Ectodermal cell (in vitro differentiated cells): ENCODE data around the gene TUNAR.
A peak's percentile ranks its signal among the peaks of the same experiment; 100 is the strongest.

Source experiments
- H3K27ac ChIP-seq: 2 replicates; pipeline ENCODE4 v1.7.0; 2013; ENCODE audit warnings: mild to moderate bottlenecking, low read depth, low read length; ENCODE audit not compliant: insufficient read depth, poor library complexity, severe bottlenecking
- H3K27me3 ChIP-seq: 2 replicates; pipeline ENCODE4 v1.7.0; 2013; ENCODE audit warnings: mild to moderate bottlenecking, low read length; ENCODE audit not compliant: insufficient read depth, control insufficient read depth, poor library complexity, severe bottlenecking
- H3K36me3 ChIP-seq: one replicate; pipeline ENCODE4 v1.7.0; 2013; ENCODE audit warnings: low read length; ENCODE audit not compliant: control insufficient read depth, insufficient read depth
- H3K4me1 ChIP-seq: one replicate; pipeline ENCODE4 v1.7.0; 2013; ENCODE audit warnings: low read length; ENCODE audit not compliant: control insufficient read depth, insufficient read depth
- H3K4me3 ChIP-seq: 2 replicates; pipeline ENCODE4 v1.7.0; 2013; ENCODE audit warnings: low read depth, low read length, control low read depth; ENCODE audit not compliant: insufficient read depth
- H3K9me3 ChIP-seq: 2 replicates; pipeline ENCODE4 v1.7.0; 2013; ENCODE audit warnings: mild to moderate bottlenecking, low read length, moderate library complexity; ENCODE audit not compliant: control insufficient read depth
- WGBS, 2 experiments: methylation state at CpG; one replicate each; pipeline ENCODE4 v1.1.7; 2013; ENCODE audit warnings: missing lambda C conversion rate in 2 of 2; 5-methylcytosine and 5-hydroxymethylcytosine counted together

The TUNAR gene

GRCh38 chr14:95906591-95906990 lies 30.0 kb downstream of the TUNAR start:
- Histone ChIP-seq H3K9me3 (no peaks in the 10 kb centered on the region), H3K27ac (no peak overlapping the region), H3K4me3 (no peak overlapping the region), H3K36me3 (no peaks in the 10 kb centered on the region), H3K4me1 (no peaks in the 10 kb centered on the region), H3K27me3 (no peaks in the 10 kb centered on the region)
- 91 to 97% methylated on average over 3 to 4 of the region's 4 CpGs for WGBS, 2 experiments

- Histone ChIP-seq H3K4me3 (no peak overlapping the region), H3K27ac (no peak overlapping the region), H3K36me3 (no peaks in the 10 kb centered on the region), H3K4me1 (peaks cover 8% of the 10 kb centered on the region), H3K27me3 (no peaks in the 10 kb centered on the region), H3K9me3 (no peaks in the 10 kb centered on the region)
- WGBS, 2 experiments: 94 to 95% methylated on average over 3 to 4 of the region's 4 CpGs
Measured at GRCh38 chr14:95910628-95911027, 34.0 kb downstream of the TUNAR start.

- Histone ChIP-seq H3K27me3 (no peaks in the 10 kb centered on the region), H3K4me1 (peaks cover 8% of the 10 kb centered on the region), H3K4me3 (no peak overlapping the region), H3K9me3 (no peaks in the 10 kb centered on the region), H3K36me3 (no peaks in the 10 kb centered on the region), H3K27ac (no peak overlapping the region)
- WGBS, 2 experiments: 93 to 96% methylated on average over 7 of the region's 7 CpGs
Measured at GRCh38 chr14:95911456-95911855, 34.8 kb downstream of the TUNAR start.

GRCh38 chr14:95915330-95915729 lies 38.7 kb downstream of the TUNAR start:
- Histone ChIP-seq H3K27me3 (no peaks in the 10 kb centered on the region), H3K4me1 (peaks cover 25% of the 10 kb centered on the region), H3K27ac (no peak overlapping the region), H3K9me3 (no peaks in the 10 kb centered on the region), H3K4me3 (no peak overlapping the region), H3K36me3 (no peaks in the 10 kb centered on the region)
- 48 to 54% methylated on average over 7 of the region's 7 CpGs for WGBS, 2 experiments

GRCh38 chr14:95918466-95918865 lies 41.8 kb downstream of the TUNAR start:
- Histone ChIP-seq H3K4me1 (peaks cover 33% of the 10 kb centered on the region), H3K36me3 (no peaks in the 10 kb centered on the region), H3K9me3 (no peaks in the 10 kb centered on the region), H3K27ac (peak overlapping the region; percentile 72), H3K27me3 (no peaks in the 10 kb centered on the region), H3K4me3 (no peak overlapping the region)
- WGBS, 2 experiments: 34 to 42% methylated on average over 5 to 6 of the region's 6 CpGs

GRCh38 chr14:95920769-95921438 lies 44.3 kb downstream of the TUNAR start:
- Histone ChIP-seq H3K27me3 (no peaks in the 10 kb centered on the region), H3K9me3 (no peaks in the 10 kb centered on the region), H3K36me3 (no peaks in the 10 kb centered on the region), H3K27ac (no peak overlapping the region), H3K4me1 (peaks cover 26% of the 10 kb centered on the region), H3K4me3 (no peak overlapping the region)
- 89 to 91% methylated on average over 11 of the region's 11 CpGs for WGBS, 2 experiments

GRCh38 chr14:95922080-95922479 lies 45.4 kb downstream of the TUNAR start:
- Histone ChIP-seq H3K4me1 (peaks cover 31% of the 10 kb centered on the region), H3K4me3 (no peak overlapping the region), H3K36me3 (no peaks in the 10 kb centered on the region), H3K27me3 (no peaks in the 10 kb centered on the region), H3K9me3 (no peaks in the 10 kb centered on the region), H3K27ac (no peak overlapping the region)
- 95 to 96% methylated on average over 4 of the region's 4 CpGs for whole genome bisulfite sequencing, 2 experiments

- Histone ChIP-seq H3K4me1 (peaks cover 12% of the 10 kb centered on the region), H3K4me3 (no peak overlapping the region), H3K9me3 (no peaks in the 10 kb centered on the region), H3K27ac (no peak overlapping the region), H3K27me3 (no peaks in the 10 kb centered on the region), H3K36me3 (no peaks in the 10 kb centered on the region)
- 81 to 87% methylated on average over 2 of the region's 2 CpGs for WGBS, 2 experiments
Measured at GRCh38 chr14:95928751-95929150, 52.1 kb downstream of the TUNAR start.

- Histone ChIP-seq H3K27me3 (no peaks in the 10 kb centered on the region), H3K36me3 (no peaks in the 10 kb centered on the region), H3K9me3 (no peaks in the 10 kb centered on the region), H3K4me1 (peaks cover 8% of the 10 kb centered on the region), H3K27ac (no peak overlapping the region), H3K4me3 (no peak overlapping the region)
Measured at GRCh38 chr14:95931384-95931783, 54.8 kb downstream of the TUNAR start.

GRCh38 chr14:95935228-95935822 lies 58.7 kb downstream of the TUNAR start:
- no peaks in the 10 kb centered on the region for H3K9me3 ChIP-seq
- H3K4me1 ChIP-seq: no peaks in the 10 kb centered on the region
- no peaks in the 10 kb centered on the region for H3K27me3 ChIP-seq
- no peak overlapping the region for H3K4me3 ChIP-seq
- no peak overlapping the region for H3K27ac ChIP-seq
- no peaks in the 10 kb centered on the region for H3K36me3 ChIP-seq
- 38 to 61% methylated on average over 2 of the region's 2 CpGs for WGBS, 2 experiments
